Tibial nerve (tissue), 4 donors: Measurements from ENCODE around the gene RPUSD1. TPM values are rescaled to one million over a fixed set of nuclear protein-coding genes. Genes with fewer than 3 reads are reported as not detected.

Experiments
- DNase-seq, 2 donors: peaks; one replicate each; pipeline ENCODE4 v3.0.0-alpha.2; 2019; ENCODE audit warnings: low spot score in 2 of 2
- H3K27ac ChIP-seq, 4 donors: fragments of 200-600 bp; sonication (generic) in 3 of 4; one replicate each; pipeline ENCODE4 v1.5.1; 2017 to 2019; ENCODE audit warnings: mild to moderate bottlenecking in 1 of 4
- H3K27me3 ChIP-seq, 2 donors: fragments of 200-600 bp; sonication (generic) in 1 of 2; one replicate each; pipeline versions ENCODE4 v1.5.1 to v1.6.0; 2017 to 2019
- H3K36me3 ChIP-seq, 3 donors: fragments of 200-600 bp; sonication (generic); one replicate each; pipeline ENCODE4 v1.5.1; 2018 to 2019
- H3K4me1 ChIP-seq, 4 donors: fragments of 200-600 bp; sonication (generic) in 3 of 4; one replicate each; pipeline ENCODE4 v1.5.1; 2017 to 2019
- H3K4me3 ChIP-seq, 4 donors: fragments of 200-600 bp; sonication (generic) in 3 of 4; one replicate each; pipeline ENCODE4 v1.5.1; 2017 to 2019; ENCODE audit warnings: mild to moderate bottlenecking in 1 of 4, moderate library complexity in 1 of 4
- H3K9me3 ChIP-seq, 4 donors: fragments of 200-600 bp; sonication (generic) in 3 of 4; one replicate each; pipeline ENCODE4 v1.5.1; 2017 to 2019
- CTCF ChIP-seq, 5 experiments: fragments of 200-600 bp in 3 of 5; fragments of 450-650 bp in 2 of 5; sonication (generic) in 3 of 5; IDR thresholded peaks; one replicate each; pipeline ENCODE4 v1.5.1; 2016 to 2019; ENCODE audit warnings: antibody characterized with exemption in 5 of 5, mild to moderate bottlenecking in 3 of 5, moderate library complexity in 2 of 5
- EP300 ChIP-seq, 2 donors: sonication (generic); formaldehyde crosslinking; IDR thresholded peaks; one replicate each; pipeline ENCODE4 v1.6.1; 2017; ENCODE audit warnings: antibody characterized with exemption in 2 of 2, mild to moderate bottlenecking in 1 of 2
- POLR2A ChIP-seq, 2 donors: fragments of 450-650 bp; IDR thresholded peaks; one replicate each; pipeline ENCODE4 v1.6.1; 2017; ENCODE audit warnings: antibody characterized with exemption in 2 of 2, mild to moderate bottlenecking in 2 of 2, moderate library complexity in 2 of 2
- WGBS, 2 donors: methylation state at CpG; one replicate each; pipeline ENCODE4 v1.1.5; 2018; 5-methylcytosine and 5-hydroxymethylcytosine counted together
- total RNA-seq, 4 donors: library from RNA; depleted of rRNA; stranded (reverse); fragments of >200 nt; gene quantifications; one replicate each; pipeline ENCODE4 v1.1.0, GENCODE V29; 2016

The RPUSD1 gene
- total RNA-seq, 4 donors from 2014 or later: 8.5 to 18.3 (median 12.5) TPM

- DNase-seq: peak; percentile 69 to 84
- Histone ChIP-seq H3K27ac (peak overlapping the region; percentile 80 to 95 (median 92)), H3K27me3 (peaks cover 0 to 14% of the 10 kb centered on the region in 2 donors), H3K4me1 (peaks cover 0 to 19% (median 14%) of the 10 kb centered on the region in 4 donors), H3K9me3 (peaks cover 0 to 6% (median 0%) of the 10 kb centered on the region in 4 donors), H3K4me3 (peak overlapping the region; percentile 74 to 88 (median 83)), H3K36me3 (no peaks in the 10 kb centered on the region)
- WGBS, 2 donors: 42 to 45% methylated on average over 58 to 80 of the region's 80 CpGs
- peak in 1 of 5 experiments; percentile 10 for TF ChIP-seq CTCF (IDR thresholded peaks at IDR 0.05)
- TF ChIP-seq POLR2A (IDR thresholded peaks at IDR 0.05): peak; percentile 40 to 70
- peak; percentile 76 to 92 for TF ChIP-seq EP300 (IDR thresholded peaks at IDR 0.05)
Observed at GRCh38 chr16:807347-808084, 19.3 kb upstream of the RPUSD1 start.

- Histone ChIP-seq H3K27ac (no peak overlapping the region), H3K27me3 (peaks cover 0 to 31% of the 10 kb centered on the region in 2 donors), H3K36me3 (no peaks in the 10 kb centered on the region), H3K4me3 (no peak overlapping the region), H3K9me3 (no peaks in the 10 kb centered on the region), H3K4me1 (peaks cover 0 to 20% (median 14%) of the 10 kb centered on the region in 4 donors)
- no peak for DNase-seq
- TF ChIP-seq EP300 (IDR thresholded peaks at IDR 0.05): no peak
- no peak for TF ChIP-seq CTCF (IDR thresholded peaks at IDR 0.05)
- TF ChIP-seq POLR2A (IDR thresholded peaks at IDR 0.05): no peak
- 88 to 100% methylated on average over 1 to 8 of the region's 17 CpGs for WGBS, 2 donors
Observed at GRCh38 chr16:805474-805873, 17.3 kb upstream of the RPUSD1 start.

- Histone ChIP-seq H3K4me3 (no peak overlapping the region), H3K27ac (no peak overlapping the region), H3K9me3 (no peaks in the 10 kb centered on the region), H3K4me1 (peaks cover 0 to 23% (median 14%) of the 10 kb centered on the region in 4 donors), H3K27me3 (peaks cover 0 to 41% of the 10 kb centered on the region in 2 donors), H3K36me3 (no peaks in the 10 kb centered on the region)
- no peak for DNase-seq
- whole genome bisulfite sequencing, 2 donors: 53 to 55% methylated on average over 30 to 33 of the region's 33 CpGs
- TF ChIP-seq CTCF (IDR thresholded peaks at IDR 0.05): no peak
Observed at GRCh38 chr16:804193-805048, 16.2 kb upstream of the RPUSD1 start.

GRCh38 chr16:803754-804080 lies 15.5 kb upstream of the RPUSD1 start:
- Histone ChIP-seq H3K4me1 (peaks cover 0 to 23% (median 13%) of the 10 kb centered on the region in 4 donors), H3K27me3 (peaks cover 0 to 49% of the 10 kb centered on the region in 2 donors), H3K27ac (no peak overlapping the region), H3K4me3 (no peak overlapping the region), H3K9me3 (no peaks in the 10 kb centered on the region), H3K36me3 (no peaks in the 10 kb centered on the region)
- 27 to 47% methylated on average over 8 of the region's 8 CpGs for WGBS, 2 donors
- TF ChIP-seq CTCF (IDR thresholded peaks at IDR 0.05) (no peak), POLR2A (IDR thresholded peaks at IDR 0.05) (no peak), EP300 (IDR thresholded peaks at IDR 0.05) (no peak)
- no peak for DNase-seq
